HG03457 (cell line): ENCODE results near the gene TRPV3.
A peak's percentile ranks its signal among the peaks of the same experiment; 100 is the strongest.
"Not testable (repeated sequence)": the region's sequence is repeated elsewhere in the genome, so short reads cannot be mapped to it uniquely, and the experiment has no call there.

ENCODE experiments used
- ATAC-seq: cut with Tn5 transposase; IDR thresholded peaks from one replicate; pipeline ENCODE4 v1.9.1; 2021; ENCODE audit warnings: moderate number of reproducible peaks; ENCODE audit not compliant: unreplicated experiment

Gene TRPV3

GRCh38 chr17:3574231-3574630 lies 16.6 kb upstream of the TRPV3 start:
- ATAC-seq, result no peak

GRCh38 chr17:3573246-3574100 lies 15.9 kb upstream of the TRPV3 start:
- ATAC-seq, result no peak

- no peak for ATAC-seq
These were observed 14.6 kb upstream of the TRPV3 start for GRCh38 chr17:3572231-3572630.

GRCh38 chr17:3571043-3571900 lies 13.7 kb upstream of the TRPV3 start:
- no peak for ATAC-seq

- no peak for ATAC-seq
These were observed 12.0 kb upstream of the TRPV3 start for GRCh38 chr17:3569534-3570137.

GRCh38 chr17:3566551-3566950 lies 8.9 kb upstream of the TRPV3 start:
- no peak for ATAC-seq

- no peak for ATAC-seq
These were observed 7.5 kb upstream of the TRPV3 start for GRCh38 chr17:3565143-3565542.

GRCh38 chr17:3564241-3564640 lies 6.6 kb upstream of the TRPV3 start:
- ATAC-seq, result not testable (repeated sequence)

GRCh38 chr17:3559270-3559645 lies 1.6 kb upstream of the TRPV3 start:
- ATAC-seq, result no peak

GRCh38 chr17:3558603-3559269 lies 1.1 kb upstream of the TRPV3 start:
- peak; percentile 75 for ATAC-seq

- no peak for ATAC-seq
These were observed 470 bp downstream of the TRPV3 start for GRCh38 chr17:3556916-3557767.

- no peak for ATAC-seq
These were observed 1.2 kb downstream of the TRPV3 start for GRCh38 chr17:3556239-3556915.

- no peak for ATAC-seq
These were observed 2.3 kb downstream of the TRPV3 start for GRCh38 chr17:3555189-3555796.

GRCh38 chr17:3554440-3554839 lies 3.2 kb downstream of the TRPV3 start:
- no peak for ATAC-seq

- no peak for ATAC-seq
These were observed 3.9 kb downstream of the TRPV3 start for GRCh38 chr17:3553419-3554401.

GRCh38 chr17:3552916-3553315 lies 4.7 kb downstream of the TRPV3 start:
- ATAC-seq, result no peak

GRCh38 chr17:3551189-3551588 lies 6.4 kb downstream of the TRPV3 start:
- ATAC-seq, result no peak

GRCh38 chr17:3549610-3550162 lies 7.9 kb downstream of the TRPV3 start:
- no peak for ATAC-seq
